Smooth muscle cell (in vitro differentiated cells): ENCODE results near the gene KCNT1. TPM values are rescaled to one million over a fixed set of nuclear protein-coding genes. Genes with fewer than 3 reads are reported as not detected.

Source experiments
- DNase-seq: peaks from one replicate; lab custom pipeline; 2025; ENCODE audit not compliant: unreplicated experiment; lab: John Stamatoyannopoulos, UW
- H2AFZ ChIP-seq: fragments of 200-600 bp; sonication (generic); 2 replicates; pipeline ENCODE4 v1.6.0; 2016; ENCODE audit warnings: antibody characterized with exemption, low read depth, mild to moderate bottlenecking
- H3F3A ChIP-seq: fragments of 200-600 bp; sonication (generic); 2 replicates; pipeline ENCODE4 v1.6.0; 2017; ENCODE audit warnings: antibody characterized with exemption, low read depth
- H3K27ac ChIP-seq: fragments of 200-600 bp; sonication (generic); 2 replicates; pipeline ENCODE4 v1.5.1; 2016; ENCODE audit warnings: low read depth, mild to moderate bottlenecking
- H3K27me3 ChIP-seq: fragments of 200-600 bp; sonication (generic); 2 replicates; pipeline ENCODE4 v1.6.1; 2016; ENCODE audit warnings: low read depth, mild to moderate bottlenecking
- H3K36me3 ChIP-seq: fragments of 200-600 bp; sonication (generic); 2 replicates; pipeline ENCODE4 v1.5.1; 2016; ENCODE audit warnings: low read depth
- H3K4me1 ChIP-seq: fragments of 200-600 bp; sonication (generic); 2 replicates; pipeline ENCODE4 v1.5.1; 2016; ENCODE audit warnings: low read depth
- H3K4me2 ChIP-seq: fragments of 200-600 bp; sonication (generic); 2 replicates; pipeline ENCODE4 v1.6.0; 2016; ENCODE audit warnings: mild to moderate bottlenecking
- H3K4me3 ChIP-seq: fragments of 200-600 bp; sonication (generic); 2 replicates; pipeline ENCODE4 v1.5.1; 2016; ENCODE audit warnings: mild to moderate bottlenecking
- H3K79me2 ChIP-seq: fragments of 200-600 bp; sonication (generic); 2 replicates; pipeline ENCODE4 v1.6.0; 2016; ENCODE audit warnings: low read depth, mild to moderate bottlenecking
- H3K9ac ChIP-seq: fragments of 200-600 bp; sonication (generic); 2 replicates; pipeline ENCODE4 v1.6.0; 2016; ENCODE audit warnings: low read depth
- H3K9me3 ChIP-seq: fragments of 200-600 bp; sonication (generic); replicated peaks from 2 replicates; pipeline ENCODE4 v1.5.1; 2016; ENCODE audit warnings: low read depth
- H4K20me1 ChIP-seq: fragments of 200-600 bp; sonication (generic); 2 replicates; pipeline ENCODE4 v1.6.0; 2016; ENCODE audit warnings: low read depth
- WGBS: methylation state at CpG from one replicate; pipeline ENCODE4 v1.1.7; 2016; ENCODE audit warnings: low lambda C conversion rate; 5-methylcytosine and 5-hydroxymethylcytosine counted together
- polyA plus RNA-seq: library from polyadenylated mRNA; unstranded; fragments of >200 nt; fragmentation: Nextera tagmentation; extraction: Ambion mirVana; gene quantifications from 2 replicates; pipeline ENCODE4 v1.2.1, GENCODE V29; 2016
- total RNA-seq: library from RNA; depleted of rRNA; stranded (reverse); fragments of >200 nt; gene quantifications from 2 replicates; pipeline ENCODE4 v1.2.3, GENCODE V29; 2014
- TF ChIP-seq, protein P1 (sequence below): fragments of 200-600 bp; sonication (generic); IDR thresholded peaks from 2 replicates; pipeline ENCODE4 v1.5.1; 2017; ENCODE audit warnings: borderline replicate concordance, mild to moderate bottlenecking, antibody characterized with exemption; ENCODE audit not compliant: insufficient read depth, poor library complexity, severe bottlenecking

Gene KCNT1
- total and polyA plus RNA-seq, 2 experiments from 2014 or later = not detected

DNA sequence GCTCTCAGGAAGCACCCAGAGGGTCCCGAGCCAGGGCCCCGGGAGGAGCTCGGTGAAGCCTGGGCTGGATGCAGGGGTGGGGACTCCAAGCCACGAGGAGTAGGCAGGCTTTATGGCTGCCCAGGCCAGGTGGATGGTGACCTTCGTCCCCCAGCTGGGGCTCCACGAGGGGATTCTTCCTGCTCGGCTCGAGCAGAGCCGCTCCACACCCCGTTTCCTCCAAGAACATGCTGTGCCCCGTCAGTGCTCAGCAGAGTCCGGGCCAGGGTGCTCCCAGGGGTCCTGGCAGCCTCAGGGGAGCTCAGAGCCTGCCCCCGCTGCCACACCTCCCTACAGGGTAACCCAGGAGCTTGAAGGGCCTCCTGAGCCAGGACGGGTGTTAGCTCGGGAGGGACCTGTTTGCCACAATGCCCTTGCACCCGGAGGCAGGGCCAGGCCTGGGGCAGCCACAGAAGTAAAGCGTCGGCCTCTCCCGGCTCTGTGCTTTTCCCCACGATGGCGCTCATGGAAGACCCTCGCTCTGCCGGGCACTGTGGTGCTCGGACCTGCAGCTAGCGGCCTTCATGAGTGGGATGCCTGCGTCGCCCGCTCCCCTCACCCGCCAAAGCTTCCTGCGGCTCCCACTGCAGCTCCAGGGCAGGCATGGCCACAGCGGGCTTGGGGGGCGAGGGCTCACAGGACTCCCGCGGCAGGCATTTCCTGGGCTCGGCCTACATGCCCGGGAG is 86.8 kb downstream of the KCNT1 start:
- no peak overlapping the region for H3K4me3 ChIP-seq
- no peaks in the 10 kb centered on the region for H3F3A ChIP-seq
- H3K4me1 ChIP-seq = no peaks in the 10 kb centered on the region
- H2AFZ ChIP-seq = no peak overlapping the region
- H3K4me2 ChIP-seq = no peak overlapping the region
- no peaks in the 10 kb centered on the region for H3K36me3 ChIP-seq
- H3K9ac ChIP-seq = no peak overlapping the region
- TF ChIP-seq, protein P1, sequence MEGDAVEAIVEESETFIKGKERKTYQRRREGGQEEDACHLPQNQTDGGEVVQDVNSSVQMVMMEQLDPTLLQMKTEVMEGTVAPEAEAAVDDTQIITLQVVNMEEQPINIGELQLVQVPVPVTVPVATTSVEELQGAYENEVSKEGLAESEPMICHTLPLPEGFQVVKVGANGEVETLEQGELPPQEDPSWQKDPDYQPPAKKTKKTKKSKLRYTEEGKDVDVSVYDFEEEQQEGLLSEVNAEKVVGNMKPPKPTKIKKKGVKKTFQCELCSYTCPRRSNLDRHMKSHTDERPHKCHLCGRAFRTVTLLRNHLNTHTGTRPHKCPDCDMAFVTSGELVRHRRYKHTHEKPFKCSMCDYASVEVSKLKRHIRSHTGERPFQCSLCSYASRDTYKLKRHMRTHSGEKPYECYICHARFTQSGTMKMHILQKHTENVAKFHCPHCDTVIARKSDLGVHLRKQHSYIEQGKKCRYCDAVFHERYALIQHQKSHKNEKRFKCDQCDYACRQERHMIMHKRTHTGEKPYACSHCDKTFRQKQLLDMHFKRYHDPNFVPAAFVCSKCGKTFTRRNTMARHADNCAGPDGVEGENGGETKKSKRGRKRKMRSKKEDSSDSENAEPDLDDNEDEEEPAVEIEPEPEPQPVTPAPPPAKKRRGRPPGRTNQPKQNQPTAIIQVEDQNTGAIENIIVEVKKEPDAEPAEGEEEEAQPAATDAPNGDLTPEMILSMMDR = no peak
- H3K27me3 ChIP-seq = no peaks in the 10 kb centered on the region
- no peak for DNase-seq
- no peaks in the 10 kb centered on the region for H3K9me3 ChIP-seq
- 93% methylated on average over 36 of the region's 36 CpGs for whole genome bisulfite sequencing
- no peak overlapping the region for H3K27ac ChIP-seq
- no peaks in the 10 kb centered on the region for H3K79me2 ChIP-seq
- H4K20me1 ChIP-seq = no peaks in the 10 kb centered on the region

DNA sequence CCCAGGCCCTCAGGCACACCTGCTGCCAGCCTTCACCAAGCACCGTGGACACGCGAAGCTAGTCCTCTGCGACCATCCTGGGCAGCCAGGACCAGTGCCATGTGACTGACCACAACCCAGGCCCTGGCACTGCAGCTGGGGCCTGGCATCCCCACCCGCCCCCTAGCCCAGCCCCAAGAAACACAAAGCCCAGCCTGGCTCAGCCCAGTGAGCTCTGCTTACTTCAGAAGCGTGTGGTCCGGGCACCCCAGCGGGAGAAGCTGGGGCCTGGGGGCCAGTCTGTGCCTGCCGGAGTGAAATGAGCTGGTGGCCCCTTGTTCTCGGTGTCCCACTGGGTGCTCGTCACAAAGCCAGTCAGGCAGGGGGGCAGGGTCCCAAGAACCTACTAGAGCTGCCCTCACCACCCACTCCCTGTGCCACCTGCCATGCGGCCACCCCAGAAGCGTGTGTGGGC is 87.9 kb downstream of the KCNT1 start:
- Histone ChIP-seq H3K27ac (no peak overlapping the region), H3K9ac (no peak overlapping the region), H3K4me1 (no peaks in the 10 kb centered on the region), H4K20me1 (no peaks in the 10 kb centered on the region), H3F3A (no peaks in the 10 kb centered on the region), H3K9me3 (no peaks in the 10 kb centered on the region), H3K27me3 (no peaks in the 10 kb centered on the region), H2AFZ (no peak overlapping the region), H3K4me3 (no peak overlapping the region), H3K36me3 (no peaks in the 10 kb centered on the region), H3K4me2 (no peak overlapping the region), H3K79me2 (no peaks in the 10 kb centered on the region)
- TF ChIP-seq, protein P1 = no peak
- DNase-seq = no peak
- WGBS = 100% methylated on average over 9 of the region's 13 CpGs

DNA sequence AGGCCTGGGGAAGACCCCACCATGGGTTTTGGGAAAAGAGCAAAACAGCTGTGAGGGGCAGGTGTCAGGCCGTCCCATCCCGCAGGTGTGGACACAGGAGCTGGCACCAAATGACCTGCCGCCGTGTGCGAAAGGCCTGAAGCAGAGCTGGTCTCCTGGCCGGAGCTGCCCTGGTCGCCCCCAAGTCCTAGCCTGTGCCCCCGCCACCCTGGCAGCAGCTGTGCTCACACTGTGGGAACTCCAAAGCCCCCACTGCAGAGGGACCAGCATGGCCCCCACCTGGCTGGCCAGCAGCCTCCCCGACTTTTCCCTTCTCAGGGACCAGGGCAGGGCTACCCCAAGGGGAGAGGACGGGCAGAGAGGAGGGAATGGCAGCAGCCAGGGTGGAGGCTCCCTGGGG is 88.4 kb downstream of the KCNT1 start:
- WGBS = 96% methylated on average over 9 of the region's 10 CpGs
- H3F3A ChIP-seq = no peaks in the 10 kb centered on the region

More for the DNA sequence above, 88.4 kb downstream of the KCNT1 start:
- Histone ChIP-seq H3K4me1 (no peaks in the 10 kb centered on the region), H3K9me3 (no peaks in the 10 kb centered on the region), H3K27ac (no peak overlapping the region), H3K36me3 (no peaks in the 10 kb centered on the region), H3K4me3 (no peak overlapping the region), H2AFZ (no peak overlapping the region), H3K79me2 (no peaks in the 10 kb centered on the region), H3K27me3 (no peaks in the 10 kb centered on the region), H4K20me1 (no peaks in the 10 kb centered on the region), H3K4me2 (no peak overlapping the region), H3K9ac (no peak overlapping the region)
- TF ChIP-seq, protein P1 = no peak
- no peak for DNase-seq
